ENCODE data around the gene GDF7. TPM values are rescaled to one million over a fixed set of nuclear protein-coding genes. Genes with fewer than 3 reads are reported as not detected.

GDF7 gene
- 0.02 and 0.03 TPM in 2 replicates for total RNA-seq (2014; rRNA removed; shearing (Covaris generic))

DNA sequence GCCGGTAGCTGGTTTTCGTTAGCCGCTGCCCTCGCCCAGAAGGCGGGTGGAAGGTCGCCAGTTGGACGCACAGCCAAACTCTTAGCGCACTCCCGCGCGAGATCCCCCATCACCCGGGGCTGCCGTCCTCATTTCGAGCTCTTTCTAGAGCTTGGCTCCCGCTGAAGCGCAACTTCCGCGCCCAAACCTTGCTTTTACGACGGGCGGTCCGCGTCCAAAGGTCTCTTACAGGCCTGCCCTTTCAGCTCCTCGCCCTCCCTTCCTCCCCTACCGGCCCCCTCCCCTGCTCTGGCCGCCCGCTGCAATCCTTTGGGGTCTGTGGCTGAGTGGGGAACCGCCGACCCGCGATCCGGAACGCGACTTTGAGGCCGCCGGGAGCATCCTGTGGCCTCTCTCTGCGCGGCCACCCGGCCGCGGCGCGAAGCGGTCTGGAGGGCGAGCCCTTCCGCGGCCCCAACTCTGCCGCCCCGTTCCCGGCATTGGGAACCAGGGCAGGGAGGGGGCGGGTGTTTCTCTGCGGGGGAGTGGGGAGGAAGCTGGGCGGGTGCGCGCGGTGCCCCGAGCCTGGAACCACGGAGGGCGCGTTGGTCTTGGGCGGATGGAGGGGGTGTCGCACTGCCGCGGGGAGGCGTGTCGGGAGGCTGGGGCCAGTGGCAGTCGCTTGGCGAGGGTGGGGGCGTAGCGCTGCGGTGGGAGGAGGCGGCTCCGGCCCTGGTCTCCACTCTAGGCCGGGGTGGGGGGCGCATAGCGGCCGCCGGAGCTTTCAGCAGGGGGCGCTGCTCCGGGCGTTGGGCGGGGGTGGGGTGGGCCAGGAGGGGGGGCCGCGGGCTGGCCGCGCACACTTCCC, at the start of gene GDF7:
Gene GDF7 (plus strand): TSS at position 841 of the 847 bp plus-strand sequence. CDS start 96 bp downstream, outside the sequence.
- DNase-seq: peak in 1 of 2 experiments; percentile 4
- no peaks in the 10 kb centered on the region for H3K36me3 ChIP-seq
- H3K4me3 ChIP-seq: no peak within 1 kb of the TSS
- H3K4me1 ChIP-seq: no peaks in the 10 kb centered on the region
- H3K9me3 ChIP-seq (replicated peaks): no peaks in the 10 kb centered on the region
- no peak within 1 kb of the TSS for H3K27ac ChIP-seq
- H3K27me3 ChIP-seq: no peaks in the 10 kb centered on the region; the same call in 1 of the 2 replicates

- Histone ChIP-seq H3K27me3 (no peaks in the 10 kb centered on the region), H3K9me3 (replicated peaks) (no peaks in the 10 kb centered on the region), H3K4me3 (no peak overlapping the region), H3K4me1 (peaks cover 91% of the 10 kb centered on the region), H3K36me3 (no peaks in the 10 kb centered on the region), H3K27ac (peak overlapping the region; percentile 55)
- DNase-seq: peak; percentile 92 to 96
These were observed 49.0 kb upstream of the GDF7 start for GRCh38 chr2:20617892-20618467.

GRCh38 chr2:20618468-20618885, 48.5 kb upstream of the GDF7 start:
- H3K36me3 ChIP-seq: no peaks in the 10 kb centered on the region
- no peak overlapping the region for H3K4me3 ChIP-seq
- no peaks in the 10 kb centered on the region for H3K9me3 ChIP-seq (replicated peaks)
- H3K27me3 ChIP-seq: no peaks in the 10 kb centered on the region
- peak overlapping the region; percentile 55 for H3K27ac ChIP-seq
- peaks cover 91% of the 10 kb centered on the region for H3K4me1 ChIP-seq
- no peak for DNase-seq

GRCh38 chr2:20618886-20619521, 47.9 kb upstream of the GDF7 start:
- Histone ChIP-seq H3K36me3 (no peaks in the 10 kb centered on the region), H3K27me3 (no peaks in the 10 kb centered on the region), H3K9me3 (replicated peaks) (no peaks in the 10 kb centered on the region), H3K27ac (no peak overlapping the region), H3K4me1 (peaks cover 91% of the 10 kb centered on the region), H3K4me3 (no peak overlapping the region)
- no peak for DNase-seq

- H3K4me3 ChIP-seq: no peak overlapping the region
- no peaks in the 10 kb centered on the region for H3K36me3 ChIP-seq
- H3K4me1 ChIP-seq: peaks cover 91% of the 10 kb centered on the region
- H3K27me3 ChIP-seq: no peaks in the 10 kb centered on the region
- DNase-seq: no peak
- H3K9me3 ChIP-seq (replicated peaks): no peaks in the 10 kb centered on the region
- H3K27ac ChIP-seq: no peak overlapping the region
These were observed 47.3 kb upstream of the GDF7 start for GRCh38 chr2:20619624-20620024.

- no peaks in the 10 kb centered on the region for H3K36me3 ChIP-seq
- no peaks in the 10 kb centered on the region for H3K27me3 ChIP-seq
- H3K9me3 ChIP-seq (replicated peaks): no peaks in the 10 kb centered on the region
- no peak for DNase-seq
- peak overlapping the region; percentile 95; the same call in 1 of the 2 replicates for H3K27ac ChIP-seq
- H3K4me3 ChIP-seq: no peak overlapping the region
- peaks cover 91% of the 10 kb centered on the region for H3K4me1 ChIP-seq
These were observed 46.7 kb upstream of the GDF7 start for GRCh38 chr2:20620271-20620681.

DNA sequence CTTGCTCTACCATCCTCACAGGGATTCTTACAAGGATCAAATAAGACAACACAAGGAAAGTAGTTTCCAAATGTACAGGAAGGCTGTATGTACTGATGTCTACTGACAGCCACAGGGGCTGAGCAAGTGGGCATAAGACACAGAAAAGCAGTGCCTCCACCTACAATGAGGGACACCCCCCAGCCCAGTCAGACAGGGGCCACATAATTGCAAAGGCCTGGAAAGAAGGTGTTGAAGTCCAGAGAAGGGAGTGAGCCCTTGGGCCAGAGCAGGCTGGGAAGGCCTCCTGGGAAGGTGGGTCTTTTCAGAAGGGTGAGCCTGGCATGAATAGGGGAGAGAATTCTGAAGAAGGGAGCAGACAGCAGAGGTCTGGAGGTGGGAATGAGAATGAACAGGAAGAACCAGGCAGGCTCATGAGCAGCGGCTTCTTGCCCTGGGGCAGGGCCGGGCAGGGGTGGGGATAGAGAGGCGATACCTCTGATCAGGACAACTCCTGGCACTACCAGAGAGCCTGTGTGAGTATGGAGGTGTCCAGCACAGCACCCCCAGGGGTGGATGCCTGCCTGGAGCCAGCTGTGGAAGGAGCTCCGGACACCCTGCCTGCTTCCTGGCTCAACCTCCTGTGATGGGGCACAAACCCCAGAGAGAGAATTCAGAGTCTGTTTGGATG, 46.1 kb upstream of the GDF7 start:
- peaks cover 91% of the 10 kb centered on the region for H3K4me1 ChIP-seq

GRCh38 chr2:20621366-20622295, 45.3 kb upstream of the GDF7 start:
- Histone ChIP-seq H3K27me3 (no peaks in the 10 kb centered on the region), H3K36me3 (no peaks in the 10 kb centered on the region), H3K9me3 (replicated peaks) (no peaks in the 10 kb centered on the region), H3K4me3 (no peak overlapping the region), H3K4me1 (peaks cover 84% of the 10 kb centered on the region), H3K27ac (peak overlapping the region; percentile 95)
- DNase-seq: peak; percentile 80

More for the DNA sequence above, 46.1 kb upstream of the GDF7 start:
- peak; percentile 41 to 68 for DNase-seq
- H3K27ac ChIP-seq: peak overlapping the region; percentile 95
- H3K9me3 ChIP-seq (replicated peaks): no peaks in the 10 kb centered on the region
- no peaks in the 10 kb centered on the region for H3K27me3 ChIP-seq
- H3K36me3 ChIP-seq: no peaks in the 10 kb centered on the region
- no peak overlapping the region for H3K4me3 ChIP-seq

DNA sequence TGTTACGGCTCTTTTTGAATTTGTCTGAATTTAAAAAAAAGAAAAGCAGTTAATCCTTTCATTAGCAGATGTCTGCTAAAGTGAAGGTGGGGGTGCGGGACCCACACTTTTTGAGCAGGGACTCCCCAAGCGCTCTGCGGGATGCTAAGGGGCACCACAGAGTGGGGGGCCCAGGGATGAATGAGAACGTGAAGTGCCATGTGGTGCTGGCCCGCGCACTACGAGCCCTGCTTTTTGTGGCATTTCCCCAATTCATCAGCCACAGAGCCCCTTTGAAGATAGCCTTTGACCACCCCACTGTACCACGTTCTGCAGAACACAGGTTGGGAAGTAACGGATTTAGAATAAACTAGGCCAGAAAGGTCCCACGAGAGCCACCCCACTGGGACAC, 44.7 kb upstream of the GDF7 start:
- no peak overlapping the region for H3K4me3 ChIP-seq
- H3K27me3 ChIP-seq: no peaks in the 10 kb centered on the region
- peak overlapping the region; percentile 95 for H3K27ac ChIP-seq
- peaks cover 77% of the 10 kb centered on the region for H3K4me1 ChIP-seq
- H3K36me3 ChIP-seq: no peaks in the 10 kb centered on the region
- no peaks in the 10 kb centered on the region for H3K9me3 ChIP-seq (replicated peaks)
- DNase-seq: no peak

DNA sequence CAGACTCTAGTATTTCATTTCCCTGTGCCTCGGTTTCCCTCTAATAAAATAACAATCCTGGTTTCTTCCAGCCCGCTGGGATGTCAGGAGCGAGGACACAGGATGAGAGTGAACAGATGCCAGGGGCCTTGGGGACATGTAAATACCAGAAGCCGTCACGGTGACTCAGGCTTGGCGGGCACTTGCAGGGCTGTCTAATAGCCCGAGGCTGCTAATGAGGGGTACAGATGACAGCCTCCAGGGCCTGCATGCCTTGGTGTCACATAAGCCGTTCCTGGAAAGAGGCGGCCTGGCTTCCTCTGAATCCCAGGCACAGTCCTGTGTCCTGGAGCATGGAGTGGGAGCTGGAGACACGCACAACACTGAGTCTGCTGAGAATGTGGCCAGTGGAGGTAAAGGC, 44.2 kb upstream of the GDF7 start:
- Histone ChIP-seq H3K4me3 (peak overlapping the region; percentile 38), H3K9me3 (replicated peaks) (no peaks in the 10 kb centered on the region), H3K36me3 (no peaks in the 10 kb centered on the region), H3K4me1 (peaks cover 73% of the 10 kb centered on the region), H3K27ac (peak overlapping the region; percentile 95), H3K27me3 (no peaks in the 10 kb centered on the region)
- peak; percentile 98 to 99 for DNase-seq

GRCh38 chr2:20623241-20623640, 43.7 kb upstream of the GDF7 start:
- H3K27me3 ChIP-seq: no peaks in the 10 kb centered on the region
- H3K4me1 ChIP-seq: peaks cover 68% of the 10 kb centered on the region
- H3K36me3 ChIP-seq: no peaks in the 10 kb centered on the region
- no peaks in the 10 kb centered on the region for H3K9me3 ChIP-seq (replicated peaks)
- peak overlapping the region; percentile 38 for H3K4me3 ChIP-seq
- peak; percentile 72 to 84 for DNase-seq
- peak overlapping the region; percentile 95 for H3K27ac ChIP-seq

DNA sequence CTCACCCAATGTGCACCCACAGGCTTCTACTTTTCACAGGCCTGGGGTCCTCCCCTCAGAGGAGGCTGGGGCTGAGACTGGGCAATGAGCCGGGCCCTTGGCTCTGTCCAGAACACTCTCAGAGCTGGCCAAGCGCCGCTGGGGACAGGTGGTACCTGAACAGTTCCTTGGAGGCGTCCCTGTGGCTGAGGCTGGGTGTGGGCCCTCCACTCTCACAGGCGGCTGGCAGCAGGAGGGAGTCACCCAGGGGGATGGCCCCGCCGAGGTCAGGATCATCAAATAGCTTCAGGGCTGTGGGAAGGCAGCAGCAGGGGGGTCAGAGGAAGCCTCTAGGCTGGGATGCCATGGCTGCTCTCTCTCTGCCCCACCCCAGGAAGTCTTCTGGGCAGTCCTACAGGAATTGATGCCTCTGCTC, 43.2 kb upstream of the GDF7 start:
- Histone ChIP-seq H3K4me3 (peak overlapping the region; percentile 38), H3K4me1 (peaks cover 63% of the 10 kb centered on the region)
- peak; percentile 74 to 78 for DNase-seq

GRCh38 chr2:20624156-20624883, 42.6 kb upstream of the GDF7 start:
- peaks cover 61% of the 10 kb centered on the region for H3K4me1 ChIP-seq
- H3K36me3 ChIP-seq: no peaks in the 10 kb centered on the region
- DNase-seq: peak; percentile 37 to 66
- no peaks in the 10 kb centered on the region for H3K27me3 ChIP-seq
- H3K9me3 ChIP-seq (replicated peaks): no peaks in the 10 kb centered on the region
- peak overlapping the region; percentile 95 for H3K27ac ChIP-seq
- H3K4me3 ChIP-seq: peak overlapping the region; percentile 38

More for the DNA sequence above, 43.2 kb upstream of the GDF7 start:
- no peaks in the 10 kb centered on the region for H3K9me3 ChIP-seq (replicated peaks)
- H3K27me3 ChIP-seq: no peaks in the 10 kb centered on the region
- peak overlapping the region; percentile 95 for H3K27ac ChIP-seq
- no peaks in the 10 kb centered on the region for H3K36me3 ChIP-seq
